HG03457 (cell line): ENCODE data around the gene SPTY2D1.
A peak's percentile ranks its signal among the peaks of the same experiment; 100 is the strongest.
"Not testable (repeated sequence)": the region's sequence is repeated elsewhere in the genome, so short reads cannot be mapped to it uniquely, and the experiment has no call there.

Experiments
- ATAC-seq: cut with Tn5 transposase; IDR thresholded peaks from one replicate; pipeline ENCODE4 v1.9.1; 2021; ENCODE audit warnings: moderate number of reproducible peaks; ENCODE audit not compliant: unreplicated experiment

Gene SPTY2D1, protein sequence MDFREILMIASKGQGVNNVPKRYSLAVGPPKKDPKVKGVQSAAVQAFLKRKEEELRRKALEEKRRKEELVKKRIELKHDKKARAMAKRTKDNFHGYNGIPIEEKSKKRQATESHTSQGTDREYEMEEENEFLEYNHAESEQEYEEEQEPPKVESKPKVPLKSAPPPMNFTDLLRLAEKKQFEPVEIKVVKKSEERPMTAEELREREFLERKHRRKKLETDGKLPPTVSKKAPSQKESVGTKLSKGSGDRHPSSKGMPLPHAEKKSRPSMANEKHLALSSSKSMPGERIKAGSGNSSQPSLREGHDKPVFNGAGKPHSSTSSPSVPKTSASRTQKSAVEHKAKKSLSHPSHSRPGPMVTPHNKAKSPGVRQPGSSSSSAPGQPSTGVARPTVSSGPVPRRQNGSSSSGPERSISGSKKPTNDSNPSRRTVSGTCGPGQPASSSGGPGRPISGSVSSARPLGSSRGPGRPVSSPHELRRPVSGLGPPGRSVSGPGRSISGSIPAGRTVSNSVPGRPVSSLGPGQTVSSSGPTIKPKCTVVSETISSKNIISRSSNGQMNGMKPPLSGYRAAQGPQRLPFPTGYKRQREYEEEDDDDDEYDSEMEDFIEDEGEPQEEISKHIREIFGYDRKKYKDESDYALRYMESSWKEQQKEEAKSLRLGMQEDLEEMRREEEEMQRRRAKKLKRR

DNA sequence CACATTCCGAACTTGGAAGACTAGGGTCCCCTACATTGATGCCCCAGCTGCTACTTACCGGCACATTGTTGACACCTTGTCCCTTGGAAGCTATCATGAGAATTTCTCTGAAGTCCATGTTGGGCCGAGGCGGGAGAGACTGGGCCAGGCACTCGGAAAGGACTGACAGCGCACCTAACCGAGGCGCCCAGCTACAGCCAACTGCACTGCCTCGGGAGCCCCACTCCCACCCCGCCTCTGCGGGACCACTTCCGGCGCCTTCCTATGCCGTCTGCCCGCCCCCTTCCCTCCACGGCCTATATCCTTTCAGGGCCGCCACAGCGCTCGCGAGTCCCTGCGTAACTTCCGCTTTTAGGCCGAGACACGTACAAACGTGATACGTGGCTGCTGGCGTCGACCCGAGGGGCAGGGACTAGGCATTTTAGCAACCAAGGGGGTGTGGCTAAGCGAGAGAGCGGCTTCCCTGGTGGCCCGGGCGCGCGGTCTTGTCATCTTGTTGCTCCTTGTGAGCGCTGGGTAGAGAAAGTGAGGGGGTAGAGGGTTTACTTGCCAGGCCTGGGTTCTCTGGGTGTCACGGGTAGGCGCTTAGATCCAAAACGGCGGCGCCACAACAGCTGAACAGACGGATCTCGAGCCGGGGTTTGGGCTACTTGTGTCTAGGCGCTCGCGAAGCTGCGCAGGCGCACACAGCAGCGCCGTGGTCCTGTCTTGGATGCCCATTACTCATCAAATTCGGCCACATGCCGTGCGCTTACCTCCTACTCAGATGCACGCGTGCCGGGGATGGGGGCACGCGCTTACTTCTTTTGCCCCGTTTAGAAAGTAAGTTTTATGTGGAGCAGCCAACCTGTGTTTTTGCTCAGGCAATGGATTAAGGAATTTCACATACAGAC lies at the start of gene SPTY2D1:
SPTY2D1 (minus strand) TSS at position 203 of the 893 bp plus-strand sequence; CDS start at position 118, 85 bp downstream.
- peak; percentile 91 for ATAC-seq

DNA sequence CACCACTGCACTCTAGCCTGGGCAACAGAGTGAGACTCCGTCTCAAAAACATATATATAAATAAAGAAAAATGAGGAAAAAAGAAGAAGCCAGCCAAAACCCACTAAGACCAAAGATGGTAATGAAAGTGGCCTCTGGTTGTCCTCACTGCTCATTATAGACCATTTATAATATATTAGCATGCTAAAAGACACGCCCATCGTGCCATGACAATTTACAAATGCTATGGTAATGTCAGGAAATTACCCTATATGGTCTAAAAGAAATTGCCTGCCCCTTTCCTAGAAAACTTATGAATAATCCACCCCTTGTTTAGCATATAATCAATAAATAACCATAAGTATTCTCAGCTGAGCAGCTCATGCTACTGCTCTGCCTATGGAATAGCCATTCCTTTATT lies 48.3 kb upstream of the SPTY2D1 start:
- no peak for ATAC-seq

DNA sequence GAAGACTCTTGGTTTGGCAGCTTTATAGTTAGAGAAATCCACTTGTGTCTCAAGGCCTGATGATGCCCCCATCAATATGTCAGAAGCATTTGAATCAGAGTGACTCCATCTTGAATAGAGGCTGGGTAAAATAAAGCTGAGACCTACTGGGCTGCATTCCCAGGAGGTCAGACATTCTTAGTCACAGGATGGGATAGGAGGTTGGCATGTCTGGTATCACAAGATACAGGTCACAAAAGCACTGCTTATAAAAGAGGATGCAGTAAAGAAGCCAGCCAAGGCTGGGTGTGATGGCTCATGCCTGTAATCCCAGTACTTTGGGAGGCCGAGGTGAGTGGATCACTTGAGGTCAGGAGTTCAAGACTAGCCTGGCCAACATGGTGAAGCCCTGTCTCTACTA lies 47.8 kb upstream of the SPTY2D1 start:
- not testable (repeated sequence) for ATAC-seq

DNA sequence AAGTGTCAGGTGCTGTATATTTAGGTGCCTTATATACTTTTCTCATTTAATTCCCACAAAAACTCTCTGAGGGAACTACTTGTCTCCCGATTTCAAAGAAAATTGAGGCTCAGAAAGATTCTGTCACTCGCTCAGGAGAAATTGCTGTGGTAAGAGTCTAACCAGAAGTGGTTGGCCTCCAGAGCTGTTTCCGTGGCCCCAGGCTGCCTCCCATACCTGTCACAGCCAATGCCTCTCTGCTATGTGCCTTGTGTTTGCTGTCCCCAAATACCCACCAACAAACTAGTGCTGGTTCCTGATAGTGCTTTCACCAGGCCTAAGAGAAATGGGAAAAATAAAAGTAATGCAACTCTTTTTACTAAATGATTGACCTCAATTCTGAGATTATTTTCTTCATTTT lies 43.4 kb upstream of the SPTY2D1 start:
- ATAC-seq = no peak

DNA sequence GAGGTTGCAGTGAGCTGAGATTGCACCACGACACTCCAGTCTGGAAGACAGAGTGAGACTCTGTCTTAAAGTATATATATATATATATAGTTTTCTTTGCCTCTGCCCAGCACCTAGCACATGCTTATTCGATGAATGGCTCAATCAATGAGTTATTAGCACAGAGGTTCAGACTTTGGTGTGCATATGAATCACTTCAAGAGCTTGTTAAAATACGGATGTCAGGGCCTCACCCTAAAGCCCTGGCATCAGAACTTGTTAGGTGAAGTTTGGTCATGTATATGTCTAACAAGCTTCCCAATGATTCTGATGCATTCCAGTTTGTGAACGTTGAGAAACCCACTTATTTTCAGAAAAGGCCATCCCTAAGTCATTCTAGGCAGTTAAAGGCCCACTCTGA lies 42.7 kb upstream of the SPTY2D1 start:
- no peak for ATAC-seq

DNA sequence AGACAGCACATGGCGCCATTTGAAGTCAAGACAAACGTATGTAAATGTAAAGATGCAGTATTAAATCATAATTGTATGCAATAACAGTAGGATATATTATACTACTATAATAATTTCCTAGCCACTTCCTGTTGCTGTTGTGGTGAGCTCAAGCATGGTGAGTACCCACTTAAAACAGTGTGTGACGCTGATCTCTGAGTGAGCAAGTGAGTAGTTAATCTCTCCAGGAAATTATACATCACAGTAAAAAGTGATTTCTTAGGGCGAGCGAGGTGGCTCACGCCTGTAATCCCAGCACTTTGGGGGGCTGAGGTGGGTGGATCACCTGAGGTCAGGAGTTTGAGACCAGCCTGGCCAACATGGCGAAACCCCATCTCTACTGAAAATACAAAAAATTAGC lies 38.1 kb upstream of the SPTY2D1 start:
- not testable (repeated sequence) for ATAC-seq

DNA sequence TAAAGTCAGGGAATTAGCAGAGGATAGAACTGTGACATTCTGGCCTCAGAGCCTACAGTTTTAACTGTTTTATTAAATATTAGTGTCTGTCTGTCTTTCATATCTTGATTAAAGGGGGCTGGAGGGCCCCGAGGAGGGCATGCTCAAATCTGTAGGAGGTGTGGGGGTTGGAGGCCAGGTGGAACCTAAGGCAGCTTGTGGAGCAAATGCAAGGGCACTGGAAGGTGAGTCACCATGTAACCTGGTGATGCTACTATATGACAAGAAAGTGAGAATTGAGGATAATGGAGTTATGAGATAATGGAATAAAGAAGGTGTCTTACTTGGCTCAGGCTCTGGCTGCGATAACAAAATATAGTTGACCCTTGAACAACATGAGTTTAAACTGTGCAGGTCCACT lies 37.1 kb upstream of the SPTY2D1 start:
- no peak for ATAC-seq

DNA sequence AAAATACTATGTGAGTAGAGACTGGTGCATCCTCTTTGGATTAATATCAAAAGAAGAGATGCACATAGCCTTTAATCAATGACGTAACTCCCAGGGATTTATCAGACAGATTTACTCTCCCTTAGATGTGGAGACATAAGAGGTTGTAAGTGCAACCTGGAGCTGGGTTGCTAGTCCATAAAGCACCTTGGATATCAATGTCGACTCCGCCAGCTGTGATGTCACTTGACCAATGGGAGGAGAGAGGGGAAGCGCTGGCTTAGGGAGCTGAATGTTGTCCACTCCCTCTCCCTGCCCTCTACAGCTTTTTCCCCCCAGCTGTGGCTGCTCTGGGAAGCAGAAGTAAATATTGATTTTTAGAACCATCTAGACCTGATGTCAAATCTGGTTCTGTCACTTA lies 35.6 kb upstream of the SPTY2D1 start:
- no peak for ATAC-seq

DNA sequence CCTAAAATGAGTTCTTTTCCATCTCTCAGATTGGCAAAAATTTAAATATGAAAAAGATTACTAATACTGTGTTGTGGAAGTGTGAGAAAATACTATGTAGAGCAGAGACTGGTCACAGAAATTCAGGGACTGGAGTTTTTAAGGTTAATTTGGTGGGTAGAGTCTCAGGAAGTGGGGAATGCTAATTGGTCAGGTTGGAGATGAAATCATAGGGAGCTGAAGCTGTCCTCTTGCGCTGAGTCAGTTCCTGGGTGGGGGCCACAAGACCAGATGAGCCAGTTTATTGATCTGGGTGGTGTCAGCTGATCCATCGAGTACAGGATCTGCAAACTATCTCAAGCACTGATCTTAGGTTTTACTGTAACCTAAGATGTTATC lies 35.1 kb upstream of the SPTY2D1 start:
- ATAC-seq = no peak

DNA sequence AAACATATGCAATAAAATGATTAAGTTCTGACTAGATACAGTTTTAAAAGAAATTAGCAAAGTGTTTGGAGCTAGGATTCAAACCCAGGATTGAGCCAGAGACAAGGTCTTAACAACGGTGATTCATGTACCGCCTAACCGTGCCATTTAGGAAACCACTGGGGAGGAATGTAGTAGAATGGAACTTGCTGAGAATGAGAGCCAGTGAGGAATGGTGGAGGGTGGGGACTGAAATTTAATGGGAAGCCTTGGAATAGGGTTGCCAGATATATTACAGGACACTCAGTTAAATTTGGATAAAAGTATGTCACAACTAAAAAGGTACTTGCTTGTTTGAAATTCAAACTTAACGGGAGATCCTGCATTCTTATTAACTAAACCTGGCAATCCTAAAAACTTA lies 34.0 kb upstream of the SPTY2D1 start:
- no peak for ATAC-seq

DNA sequence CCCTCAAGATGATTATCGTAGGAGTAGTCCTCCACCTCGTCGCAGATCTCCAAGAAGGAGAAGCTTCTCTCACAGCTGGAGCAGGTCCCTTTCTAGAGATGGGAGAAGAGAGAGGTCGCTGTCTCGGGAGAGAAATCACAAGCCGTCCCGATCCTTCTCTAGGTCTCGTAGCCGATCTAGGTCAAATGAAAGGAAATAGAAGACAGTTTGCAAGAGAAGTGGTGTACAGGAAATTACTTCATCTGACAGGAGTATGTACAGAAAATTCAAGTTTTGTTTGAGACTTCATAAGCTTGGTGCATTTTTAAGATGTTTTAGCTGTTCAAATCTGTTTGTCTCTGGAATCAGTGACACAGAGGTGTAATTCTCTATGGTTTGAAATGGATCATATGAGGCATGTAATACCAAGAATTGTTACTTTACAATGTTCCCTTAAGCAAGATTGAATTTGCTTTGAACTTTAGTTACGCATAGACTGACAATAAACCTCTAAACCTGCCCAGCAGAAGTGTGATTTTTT lies 31.3 kb upstream of the SPTY2D1 start:
- ATAC-seq = not testable (repeated sequence)

DNA sequence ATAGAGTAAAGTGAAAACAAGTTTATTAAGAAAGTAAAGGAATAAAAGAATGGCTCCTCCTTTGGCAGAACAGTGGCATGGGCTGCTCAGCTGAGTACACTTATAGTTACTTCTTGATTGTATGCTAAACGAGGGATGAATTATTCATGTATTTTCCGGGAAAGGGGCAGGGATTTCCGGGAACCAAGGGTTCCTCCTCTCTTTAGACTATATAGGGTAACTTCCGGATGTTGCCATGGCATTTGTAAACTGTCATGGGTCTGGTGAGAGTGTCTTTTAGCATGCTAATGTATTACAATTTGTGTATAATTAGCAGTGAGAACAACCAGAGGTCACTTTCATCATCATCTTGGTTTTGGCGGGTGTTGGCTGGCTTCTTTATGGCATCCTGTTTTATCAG lies 23.5 kb upstream of the SPTY2D1 start:
- no peak for ATAC-seq

DNA sequence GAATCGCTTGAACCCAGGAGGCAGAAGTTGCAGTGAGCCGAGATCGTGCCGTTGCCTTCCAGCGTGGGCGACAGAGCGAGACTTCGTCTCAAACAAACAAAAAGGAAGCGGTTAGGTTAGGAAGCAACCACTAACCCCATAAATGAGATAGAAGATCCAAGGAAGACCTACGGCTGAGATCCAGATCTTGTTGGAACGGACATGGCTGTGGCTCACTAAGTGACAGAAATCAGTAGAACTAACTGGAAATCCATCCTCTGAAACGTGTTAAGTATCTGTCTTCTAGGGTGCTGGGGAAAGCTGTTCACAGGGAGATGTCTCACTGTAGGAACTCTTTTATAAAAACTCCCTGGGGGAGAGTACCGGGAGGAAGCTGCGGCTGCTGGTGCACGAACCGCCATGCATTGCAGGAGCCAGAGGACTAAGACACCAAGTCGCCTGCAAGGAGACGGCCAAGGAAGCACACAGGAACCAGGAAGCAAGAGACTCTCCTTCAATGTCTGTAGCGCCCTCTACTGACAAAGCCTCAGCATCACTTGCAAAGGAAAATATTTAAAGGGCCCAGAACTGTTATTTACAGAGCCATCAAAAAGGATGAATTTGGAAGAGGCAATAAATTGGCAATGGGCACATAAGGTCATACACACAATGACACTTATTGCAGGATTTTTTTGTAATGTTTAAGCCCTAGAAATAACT lies 16.9 kb upstream of the SPTY2D1 start:
- peak; percentile 64 for ATAC-seq

DNA sequence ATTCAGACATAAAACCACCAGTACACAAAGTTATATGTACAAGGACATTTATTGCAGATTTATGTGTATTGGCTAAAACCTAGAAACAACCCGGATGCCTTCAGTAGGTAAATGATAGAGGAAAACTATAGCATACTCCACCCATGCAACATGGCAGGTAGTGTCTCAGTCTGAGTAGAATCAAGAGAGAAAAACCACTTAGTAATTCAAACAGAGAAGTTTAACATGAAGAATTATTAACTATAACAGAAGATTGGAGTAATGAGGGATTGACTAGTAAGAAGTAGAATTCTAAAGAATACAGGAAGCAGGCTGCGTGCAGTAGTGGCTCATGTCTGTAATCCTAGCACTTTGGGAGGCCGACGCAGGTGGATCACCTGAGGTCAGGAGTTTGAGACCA lies 16.2 kb upstream of the SPTY2D1 start:
- peak; percentile 52 for ATAC-seq

DNA sequence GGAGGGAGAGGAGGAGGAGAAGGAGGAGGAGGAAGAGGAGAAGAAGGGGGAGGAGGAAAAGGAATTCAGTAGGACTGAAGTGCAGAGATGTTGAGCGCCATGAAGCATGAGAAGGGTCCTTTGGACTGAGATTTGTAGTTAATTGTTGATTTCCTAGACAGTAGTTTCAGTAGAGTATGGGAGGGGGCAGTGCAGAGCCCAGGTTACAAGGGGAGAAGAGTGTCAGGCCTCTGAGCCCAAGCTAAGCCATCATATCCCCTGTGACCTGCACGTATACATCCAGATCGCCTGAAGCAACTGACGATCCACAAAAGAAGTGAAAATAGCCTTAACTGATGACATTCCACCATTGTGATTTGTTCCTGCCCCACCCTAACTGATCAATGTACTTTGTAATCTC lies 8.9 kb upstream of the SPTY2D1 start:
- not testable (repeated sequence) for ATAC-seq

DNA sequence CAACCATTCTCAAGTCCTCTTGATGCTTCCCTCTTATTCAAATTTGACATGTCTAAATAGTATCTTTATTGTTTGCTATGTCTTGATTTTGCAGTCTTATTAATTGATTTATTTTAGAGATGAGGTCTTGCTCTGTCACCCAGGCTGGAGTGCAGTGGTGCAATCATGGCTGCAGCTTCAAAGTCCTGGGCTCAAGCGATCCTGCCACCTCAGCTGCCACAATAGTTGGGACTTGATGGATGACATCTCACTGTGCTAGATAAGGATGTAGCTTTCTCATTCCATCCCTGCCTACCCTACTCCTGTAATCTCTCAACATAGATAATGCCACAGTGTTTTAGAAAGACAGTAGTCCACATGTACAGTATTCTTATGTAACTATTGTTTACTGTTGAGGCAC lies 7.5 kb upstream of the SPTY2D1 start:
- no peak for ATAC-seq

DNA sequence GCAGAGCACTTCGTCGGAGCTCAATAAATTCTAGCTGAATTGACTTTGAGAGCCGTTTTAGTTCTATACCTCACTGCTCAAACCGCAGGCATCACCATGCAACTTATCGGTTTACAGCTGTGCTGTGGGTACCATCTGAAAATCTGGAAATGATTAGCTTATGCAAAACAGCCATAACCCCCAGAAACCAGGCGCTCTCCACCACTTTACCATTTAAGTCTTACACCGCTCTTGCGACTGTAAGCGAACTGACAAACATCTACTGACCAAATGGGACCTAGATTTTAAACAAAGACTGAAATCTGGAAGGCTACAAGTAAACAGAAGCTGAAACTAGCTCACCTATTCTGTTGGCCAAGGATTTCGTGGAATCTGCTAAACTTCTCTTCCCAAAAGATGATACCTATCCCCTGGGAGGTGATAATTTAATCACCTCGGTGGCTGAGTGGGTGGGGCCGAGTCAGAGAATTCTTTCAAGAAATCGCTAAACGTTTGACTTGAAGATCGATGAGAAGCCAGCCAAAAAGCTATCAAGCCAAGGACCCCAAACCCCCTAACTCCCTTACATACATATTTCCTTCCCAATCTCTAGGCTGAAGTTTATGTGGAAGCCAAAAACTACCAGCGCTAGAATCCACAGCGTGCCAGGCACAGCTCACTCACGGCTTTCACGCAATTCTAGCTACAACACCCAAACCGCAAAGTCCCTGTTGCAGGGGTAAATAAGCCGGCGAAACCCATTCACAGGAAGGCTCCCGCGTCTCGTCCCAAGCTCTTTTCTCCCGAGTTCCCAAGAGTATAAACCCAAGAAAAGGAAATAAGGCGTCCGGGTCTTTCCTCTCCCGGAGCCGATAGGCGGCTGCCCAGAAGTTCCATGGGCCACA lies 644 bp downstream of the SPTY2D1 start:
- peak; percentile 70 for ATAC-seq

DNA sequence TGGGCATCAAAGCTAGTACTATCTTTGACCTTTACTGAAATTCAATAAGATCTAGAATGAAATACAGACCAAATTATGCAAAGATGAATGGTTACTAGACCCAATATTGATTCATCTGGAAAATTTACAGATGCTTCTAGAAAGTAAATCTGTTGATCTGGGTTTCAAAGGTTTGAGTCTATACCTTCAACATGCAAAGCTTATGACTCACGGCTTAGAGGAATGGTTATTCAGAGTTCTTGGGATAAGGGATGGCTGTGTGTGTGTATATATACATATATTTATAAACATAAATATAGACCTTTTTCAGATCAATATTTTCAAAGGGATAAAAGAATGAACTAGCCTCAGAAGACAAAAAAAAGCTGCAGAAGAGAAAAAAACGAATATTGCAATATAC lies 1.3 kb downstream of the SPTY2D1 start:
- ATAC-seq = no peak

DNA sequence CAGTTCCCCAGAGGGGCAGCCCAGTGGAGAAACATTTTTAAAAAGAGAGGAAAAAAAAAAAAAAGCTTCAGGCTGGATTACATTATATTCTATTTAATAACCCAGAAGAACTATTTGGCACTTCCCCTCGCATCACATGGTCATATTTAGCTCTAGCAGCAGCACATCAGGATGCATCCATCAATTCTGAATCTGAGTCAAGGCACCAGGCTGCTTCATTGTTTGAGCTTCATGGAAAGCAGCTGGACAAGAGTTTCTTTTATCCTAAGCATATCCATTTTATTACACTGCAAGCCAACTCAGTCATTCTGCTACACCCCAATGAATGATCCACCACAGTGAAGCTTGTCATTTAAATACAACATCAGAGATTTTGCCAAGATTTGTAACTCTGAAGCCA lies 10.0 kb downstream of the SPTY2D1 start:
- no peak for ATAC-seq

DNA sequence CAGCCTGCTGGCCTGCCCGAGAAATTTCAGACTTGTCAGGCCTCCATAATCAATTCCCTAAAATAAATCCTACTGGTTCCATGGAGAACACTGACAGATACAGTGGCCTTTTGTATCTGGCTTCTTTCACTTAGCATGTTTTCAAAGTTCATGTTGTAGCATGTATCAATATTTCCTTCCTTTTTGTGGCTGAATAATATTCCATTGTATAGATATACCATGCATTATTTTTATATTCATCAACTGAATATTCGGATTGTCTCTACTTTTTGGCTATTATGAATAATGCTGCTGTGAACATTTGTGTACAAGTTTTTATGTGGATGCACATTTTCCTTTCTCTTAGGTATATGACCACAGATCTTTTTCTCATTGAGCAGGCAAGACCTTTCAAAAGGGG lies 10.4 kb downstream of the SPTY2D1 start:
- ATAC-seq = no peak
